NCI-H1105 (cell line): ENCODE measurements around the gene IQCC.

Experiments
- DNase-seq: peaks from one replicate; lab custom pipeline; 2025; lab: John Stamatoyannopoulos, UW

IQCC gene

GRCh38 chr1:32195972-32196823, 9.3 kb upstream of the IQCC start:
- no peak for DNase-seq

- DNase-seq: no peak
These were observed 8.4 kb upstream of the IQCC start for GRCh38 chr1:32197074-32197473.

GRCh38 chr1:32197837-32198236, 7.6 kb upstream of the IQCC start:
- no peak for DNase-seq

- no peak for DNase-seq
These were observed 7.0 kb upstream of the IQCC start for GRCh38 chr1:32198237-32199042.

- DNase-seq: no peak
These were observed 6.3 kb upstream of the IQCC start for GRCh38 chr1:32199043-32199716.

GRCh38 chr1:32199717-32200072, 5.8 kb upstream of the IQCC start:
- DNase-seq: peak; percentile 51

- peak; percentile 64 for DNase-seq
These were observed 5.1 kb upstream of the IQCC start, which contains the start of gene CCDC28B for GRCh38 chr1:32200226-32201010. CCDC28B (plus strand) TSS chr1:32200595; CDS start chr1:32201936, 1,341 bp downstream.

- no peak for DNase-seq
These were observed 4.2 kb upstream of the IQCC start for GRCh38 chr1:32201011-32201855.

GRCh38 chr1:32204943-32205361, 519 bp upstream of the IQCC start:
- DNase-seq: peak; percentile 47

GRCh38 chr1:32208469-32208868, 3.0 kb downstream of the IQCC start:
- no peak for DNase-seq

- DNase-seq: peak; percentile 96
These were observed 3.4 kb downstream of the IQCC start, which contains the start of gene DCDC2B for GRCh38 chr1:32208891-32209328. DCDC2B (plus strand) TSS chr1:32209089; CDS start chr1:32209094, 5 bp downstream.

- peak; percentile 26 for DNase-seq
These were observed 10.4 kb downstream of the IQCC start for GRCh38 chr1:32215629-32216480.

GRCh38 chr1:32216566-32216965, 11.1 kb downstream of the IQCC start:
- DNase-seq: no peak

- DNase-seq: no peak
These were observed 13.6 kb downstream of the IQCC start for GRCh38 chr1:32219022-32219421.

- no peak for DNase-seq
These were observed 15.5 kb downstream of the IQCC start for GRCh38 chr1:32220746-32221580.

- DNase-seq: no peak
These were observed 16.1 kb downstream of the IQCC start for GRCh38 chr1:32221581-32221979.

GRCh38 chr1:32221980-32222755, 16.7 kb downstream of the IQCC start, which contains the start of the genes EIF3I and TMEM234:
EIF3I (plus strand) TSS chr1:32222407; CDS start chr1:32222442, 35 bp downstream.
TMEM234 (minus strand) TSS chr1:32222353; CDS start chr1:32222322, 31 bp downstream.
- peak; percentile 94 for DNase-seq

- DNase-seq: no peak
These were observed 18.2 kb downstream of the IQCC start for GRCh38 chr1:32223683-32224082.
